Mucosa of stomach (tissue), 1 donor: ENCODE data around the gene FBXW7.
"Not testable (repeated sequence)": the region's sequence is repeated elsewhere in the genome, so short reads cannot be mapped to it uniquely, and the experiment has no call there.

Experiments
- H3K27me3 ChIP-seq: one replicate; pipeline ENCODE4 v1.7.0; 2013; ENCODE audit warnings: mild to moderate bottlenecking, low read length; ENCODE audit not compliant: control insufficient read depth, insufficient read depth
- H3K36me3 ChIP-seq: one replicate; pipeline ENCODE4 v1.7.0; 2013; ENCODE audit warnings: low read length; ENCODE audit not compliant: control insufficient read depth, insufficient read depth
- H3K4me1 ChIP-seq: one replicate; pipeline ENCODE4 v1.7.0; 2013; ENCODE audit warnings: mild to moderate bottlenecking, low read length; ENCODE audit not compliant: control insufficient read depth, insufficient read depth
- H3K4me3 ChIP-seq: one replicate; pipeline ENCODE4 v1.7.0; 2013; ENCODE audit warnings: low read length
- H3K9ac ChIP-seq: one replicate; pipeline ENCODE4 v1.7.0; 2013; ENCODE audit warnings: mild to moderate bottlenecking, low read length, moderate library complexity
- H3K9me3 ChIP-seq: one replicate; pipeline ENCODE4 v1.7.0; 2013; ENCODE audit warnings: mild to moderate bottlenecking, low read length, moderate library complexity; ENCODE audit not compliant: control insufficient read depth
- donor health status: Pancreatic carcinoma.

FBXW7 gene

GRCh38 chr4:152571296-152571695, 35.4 kb upstream of the FBXW7 start:
- Histone ChIP-seq H3K27me3 (no peaks in the 10 kb centered on the region), H3K4me3 (no peak overlapping the region), H3K36me3 (no peaks in the 10 kb centered on the region)

GRCh38 chr4:152565333-152565732, 29.4 kb upstream of the FBXW7 start:
- H3K4me1 ChIP-seq: peaks cover 4% of the 10 kb centered on the region
- no peaks in the 10 kb centered on the region for H3K27me3 ChIP-seq
- H3K9me3 ChIP-seq: no peaks in the 10 kb centered on the region
- H3K36me3 ChIP-seq: no peaks in the 10 kb centered on the region
- no peak overlapping the region for H3K9ac ChIP-seq
- no peak overlapping the region for H3K4me3 ChIP-seq

More at GRCh38 chr4:152571296-152571695, 35.4 kb upstream of the FBXW7 start:
- H3K4me1 ChIP-seq: no peaks in the 10 kb centered on the region
- H3K9me3 ChIP-seq: no peaks in the 10 kb centered on the region
- no peak overlapping the region for H3K9ac ChIP-seq

- no peak overlapping the region for H3K4me3 ChIP-seq
- no peaks in the 10 kb centered on the region for H3K36me3 ChIP-seq
- H3K4me1 ChIP-seq: peaks cover 4% of the 10 kb centered on the region
- no peaks in the 10 kb centered on the region for H3K27me3 ChIP-seq
- no peak overlapping the region for H3K9ac ChIP-seq
- no peaks in the 10 kb centered on the region for H3K9me3 ChIP-seq
Measured at GRCh38 chr4:152564336-152564735, 28.4 kb upstream of the FBXW7 start.

- H3K9me3 ChIP-seq: no peaks in the 10 kb centered on the region
- H3K4me3 ChIP-seq: no peak overlapping the region
- no peak overlapping the region for H3K9ac ChIP-seq
- H3K36me3 ChIP-seq: no peaks in the 10 kb centered on the region
- H3K4me1 ChIP-seq: peaks cover 4% of the 10 kb centered on the region
- H3K27me3 ChIP-seq: no peaks in the 10 kb centered on the region
Measured at GRCh38 chr4:152563209-152563608, 27.3 kb upstream of the FBXW7 start.

- Histone ChIP-seq H3K27me3 (no peaks in the 10 kb centered on the region), H3K4me3 (no peak overlapping the region), H3K4me1 (peaks cover 4% of the 10 kb centered on the region), H3K9me3 (no peaks in the 10 kb centered on the region), H3K9ac (no peak overlapping the region), H3K36me3 (no peaks in the 10 kb centered on the region)
Measured at GRCh38 chr4:152559641-152560040, 23.7 kb upstream of the FBXW7 start.

GRCh38 chr4:152558396-152558795, 22.5 kb upstream of the FBXW7 start:
- Histone ChIP-seq H3K9me3 (no peaks in the 10 kb centered on the region), H3K4me1 (peaks cover 4% of the 10 kb centered on the region), H3K27me3 (no peaks in the 10 kb centered on the region), H3K4me3 (no peak overlapping the region), H3K36me3 (no peaks in the 10 kb centered on the region), H3K9ac (no peak overlapping the region)

GRCh38 chr4:152556834-152557233, 20.9 kb upstream of the FBXW7 start:
- no peaks in the 10 kb centered on the region for H3K4me1 ChIP-seq
- H3K27me3 ChIP-seq: no peaks in the 10 kb centered on the region
- H3K36me3 ChIP-seq: no peaks in the 10 kb centered on the region
- H3K4me3 ChIP-seq: no peak overlapping the region
- H3K9ac ChIP-seq: no peak overlapping the region
- H3K9me3 ChIP-seq: no peaks in the 10 kb centered on the region

GRCh38 chr4:152556283-152556682, 20.4 kb upstream of the FBXW7 start:
- Histone ChIP-seq H3K4me3 (no peak overlapping the region), H3K9ac (no peak overlapping the region), H3K27me3 (no peaks in the 10 kb centered on the region), H3K9me3 (no peaks in the 10 kb centered on the region), H3K4me1 (no peaks in the 10 kb centered on the region), H3K36me3 (no peaks in the 10 kb centered on the region)

- no peaks in the 10 kb centered on the region for H3K27me3 ChIP-seq
- H3K4me3 ChIP-seq: no peak overlapping the region
- H3K9me3 ChIP-seq: no peaks in the 10 kb centered on the region
- no peaks in the 10 kb centered on the region for H3K4me1 ChIP-seq
- H3K9ac ChIP-seq: no peak overlapping the region
- H3K36me3 ChIP-seq: no peaks in the 10 kb centered on the region
Measured at GRCh38 chr4:152554742-152555141, 18.9 kb upstream of the FBXW7 start.

GRCh38 chr4:152550687-152551086, 14.8 kb upstream of the FBXW7 start:
- H3K36me3 ChIP-seq, H3K9ac ChIP-seq, H3K27me3 ChIP-seq, H3K9me3 ChIP-seq, H3K4me3 ChIP-seq, H3K4me1 ChIP-seq: not testable (repeated sequence)

- Histone ChIP-seq H3K36me3 (no peaks in the 10 kb centered on the region), H3K27me3 (no peaks in the 10 kb centered on the region), H3K9ac (no peak overlapping the region), H3K9me3 (no peaks in the 10 kb centered on the region), H3K4me1 (no peaks in the 10 kb centered on the region), H3K4me3 (no peak overlapping the region)
Measured at GRCh38 chr4:152545088-152545487, 9.2 kb upstream of the FBXW7 start.

- not testable (repeated sequence) for H3K27me3 ChIP-seq, H3K36me3 ChIP-seq, H3K9ac ChIP-seq, H3K4me1 ChIP-seq, H3K9me3 ChIP-seq, H3K4me3 ChIP-seq
Measured at GRCh38 chr4:152544533-152544932, 8.6 kb upstream of the FBXW7 start.

- no peaks in the 10 kb centered on the region for H3K36me3 ChIP-seq
- no peaks in the 10 kb centered on the region for H3K27me3 ChIP-seq
- H3K4me3 ChIP-seq: no peak overlapping the region
- H3K9ac ChIP-seq: no peak overlapping the region
- H3K4me1 ChIP-seq: peaks cover 8% of the 10 kb centered on the region
- H3K9me3 ChIP-seq: no peaks in the 10 kb centered on the region
Measured at GRCh38 chr4:152540941-152541340, 5.0 kb upstream of the FBXW7 start.
